Measurements from ENCODE around the gene PARP2.

Gene PARP2

GRCh38 chr14:20343092-20343861 is at the start of gene PARP2:
Gene PARP2, plus strand, starts transcription at chr14:20343635. Its CDS starts 7 bp downstream, at chr14:20343642.
- Histone ChIP-seq H3K36me3 (ENCODE audit: control insufficient read depth, insufficient read depth, low read length) (no peaks in the 10 kb centered on the region; the same call in none of the 2 replicates), H3K4me3 (replicated peaks; ENCODE audit: low read depth, low read length) (peak within 1 kb of the TSS; percentile 92), H3K27me3 (replicated peaks; ENCODE audit: control insufficient read depth, insufficient read depth, low read length) (no peaks in the 10 kb centered on the region)
- DNase-seq (ENCODE audit: extremely low read depth, insufficient read length), result peak; percentile 99
- TF ChIP-seq, protein P1, sequence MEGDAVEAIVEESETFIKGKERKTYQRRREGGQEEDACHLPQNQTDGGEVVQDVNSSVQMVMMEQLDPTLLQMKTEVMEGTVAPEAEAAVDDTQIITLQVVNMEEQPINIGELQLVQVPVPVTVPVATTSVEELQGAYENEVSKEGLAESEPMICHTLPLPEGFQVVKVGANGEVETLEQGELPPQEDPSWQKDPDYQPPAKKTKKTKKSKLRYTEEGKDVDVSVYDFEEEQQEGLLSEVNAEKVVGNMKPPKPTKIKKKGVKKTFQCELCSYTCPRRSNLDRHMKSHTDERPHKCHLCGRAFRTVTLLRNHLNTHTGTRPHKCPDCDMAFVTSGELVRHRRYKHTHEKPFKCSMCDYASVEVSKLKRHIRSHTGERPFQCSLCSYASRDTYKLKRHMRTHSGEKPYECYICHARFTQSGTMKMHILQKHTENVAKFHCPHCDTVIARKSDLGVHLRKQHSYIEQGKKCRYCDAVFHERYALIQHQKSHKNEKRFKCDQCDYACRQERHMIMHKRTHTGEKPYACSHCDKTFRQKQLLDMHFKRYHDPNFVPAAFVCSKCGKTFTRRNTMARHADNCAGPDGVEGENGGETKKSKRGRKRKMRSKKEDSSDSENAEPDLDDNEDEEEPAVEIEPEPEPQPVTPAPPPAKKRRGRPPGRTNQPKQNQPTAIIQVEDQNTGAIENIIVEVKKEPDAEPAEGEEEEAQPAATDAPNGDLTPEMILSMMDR (IDR thresholded peaks at IDR 0.05; ENCODE audit: insufficient read depth, low read length, poor library complexity, severe bottlenecking), result no peak

DNA sequence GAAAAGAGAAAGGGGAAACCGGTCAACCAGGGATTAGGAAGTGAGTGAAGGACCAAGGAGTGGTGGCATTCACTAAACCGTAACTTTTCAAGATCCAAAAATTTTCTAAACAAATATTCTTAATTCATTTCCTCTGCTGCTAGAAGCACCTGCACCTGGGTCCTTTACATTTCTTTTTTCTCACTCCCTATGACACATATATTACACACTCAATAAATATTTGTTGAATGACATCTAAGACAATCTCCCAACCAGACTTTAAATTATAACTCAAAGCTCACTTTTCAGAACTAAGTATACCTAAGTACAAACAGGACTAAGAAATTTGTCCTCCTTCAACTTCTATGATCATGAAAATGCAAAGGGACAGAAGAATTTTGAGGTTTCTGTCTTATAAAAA is 48.8 kb upstream of the PARP2 start:
- TF ChIP-seq, protein P1 (IDR thresholded peaks at IDR 0.05; ENCODE audit: insufficient read depth, low read length, poor library complexity, severe bottlenecking), result no peak

DNA sequence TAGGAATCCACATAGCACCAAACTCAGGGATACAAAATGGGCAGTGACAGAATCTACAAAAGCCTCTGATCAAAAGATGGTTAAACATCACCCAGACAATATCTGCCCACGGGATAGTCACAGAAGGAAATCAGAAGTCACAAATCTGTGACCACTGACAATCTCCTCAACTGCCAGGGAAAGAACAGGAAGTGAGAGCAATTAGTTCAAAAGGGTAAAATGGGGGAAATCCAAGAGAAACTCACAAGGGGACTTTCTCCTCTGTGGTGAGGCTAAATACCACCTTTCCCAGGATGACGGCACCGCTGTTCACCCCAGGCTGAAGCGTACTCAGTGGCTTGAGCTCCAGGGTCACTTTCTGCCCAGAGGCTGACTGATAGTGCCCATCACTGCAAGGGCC is 48.4 kb upstream of the PARP2 start:
- DNase-seq (ENCODE audit: extremely low read depth, insufficient read length), result peak; percentile 40
- TF ChIP-seq, protein P1 (IDR thresholded peaks at IDR 0.05; ENCODE audit: insufficient read depth, low read length, poor library complexity, severe bottlenecking), result no peak
- H3K36me3 ChIP-seq (ENCODE audit: control insufficient read depth, insufficient read depth, low read length), result peaks cover 5% of the 10 kb centered on the region
- no peaks in the 10 kb centered on the region for H3K27me3 ChIP-seq (replicated peaks; ENCODE audit: control insufficient read depth, insufficient read depth, low read length)
- no peak overlapping the region for H3K4me3 ChIP-seq (replicated peaks; ENCODE audit: low read depth, low read length)

More for the DNA sequence above, 48.8 kb upstream of the PARP2 start:
- DNase-seq (ENCODE audit: extremely low read depth, insufficient read length), result no peak
- H3K27me3 ChIP-seq (replicated peaks; ENCODE audit: control insufficient read depth, insufficient read depth, low read length), result no peaks in the 10 kb centered on the region
- H3K36me3 ChIP-seq (ENCODE audit: control insufficient read depth, insufficient read depth, low read length), result peaks cover 6% of the 10 kb centered on the region
- H3K4me3 ChIP-seq (replicated peaks; ENCODE audit: low read depth, low read length), result no peak overlapping the region

GRCh38 chr14:20302042-20302755 is 41.2 kb upstream of the PARP2 start:
- Histone ChIP-seq H3K27me3 (replicated peaks; ENCODE audit: control insufficient read depth, insufficient read depth, low read length) (no peaks in the 10 kb centered on the region), H3K4me3 (replicated peaks; ENCODE audit: low read depth, low read length) (no peak overlapping the region), H3K36me3 (ENCODE audit: control insufficient read depth, insufficient read depth, low read length) (peaks cover 5% of the 10 kb centered on the region)
- TF ChIP-seq, protein P1 (IDR thresholded peaks at IDR 0.05; ENCODE audit: insufficient read depth, low read length, poor library complexity, severe bottlenecking), result no peak
- no peak for DNase-seq (ENCODE audit: extremely low read depth, insufficient read length)

DNA sequence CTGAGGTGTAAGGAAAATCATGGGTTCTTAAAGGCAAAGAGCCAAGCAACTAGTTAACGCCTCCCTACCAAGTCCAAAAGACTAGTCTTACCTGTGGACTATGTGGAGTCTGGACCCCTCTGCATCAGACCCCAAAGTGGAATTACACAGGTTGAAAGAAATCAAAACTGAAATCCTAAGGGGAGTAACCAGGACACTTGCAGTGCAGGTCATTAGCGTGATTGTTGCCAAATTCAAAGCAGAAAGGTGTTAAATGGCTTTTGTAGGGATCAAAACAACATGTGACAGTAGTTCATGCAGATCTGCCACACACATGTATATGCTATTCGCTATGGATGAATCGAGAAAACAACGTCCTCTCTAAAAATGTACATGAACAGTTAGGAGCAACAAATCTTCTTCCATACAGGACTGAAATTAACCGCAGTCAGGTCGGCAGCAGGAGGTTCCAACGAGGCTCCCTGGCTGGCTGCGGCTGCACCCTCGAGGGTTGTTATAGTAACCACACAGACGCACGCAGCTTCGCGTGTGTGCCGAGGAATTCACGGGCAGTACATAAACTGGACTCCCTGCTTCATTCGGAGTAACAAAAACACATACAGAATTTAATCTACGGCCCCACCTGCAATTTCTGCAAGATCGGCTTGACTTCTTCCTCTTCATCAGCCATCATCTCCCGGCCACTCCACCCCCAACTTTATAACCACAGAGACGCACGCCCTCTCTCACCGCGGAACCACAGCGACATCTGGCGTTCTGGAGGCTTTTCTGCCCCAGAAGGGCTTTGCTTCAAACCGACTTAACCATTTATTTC is 38.0 kb upstream of the PARP2 start, which contains the start of gene TTC5:
Gene TTC5, minus strand, starts transcription at position 687 of the 814 bp plus-strand sequence. Its CDS starts 14 bp downstream, at position 673.
- no peaks in the 10 kb centered on the region for H3K27me3 ChIP-seq (replicated peaks; ENCODE audit: control insufficient read depth, insufficient read depth, low read length)
- TF ChIP-seq, protein P1 (IDR thresholded peaks at IDR 0.05; ENCODE audit: insufficient read depth, low read length, poor library complexity, severe bottlenecking), result peak; percentile 94
- H3K36me3 ChIP-seq (ENCODE audit: control insufficient read depth, insufficient read depth, low read length), result peaks cover under 1% of the 10 kb centered on the region

More for the DNA sequence above, 38.0 kb upstream of the PARP2 start, which contains the start of gene TTC5:
- peak within 1 kb of the TSS; percentile 72 for H3K4me3 ChIP-seq (replicated peaks; ENCODE audit: low read depth, low read length)
- peak; percentile 83 for DNase-seq (ENCODE audit: extremely low read depth, insufficient read length)
